GM12872 (cell line): ENCODE data around the gene EHF.

ENCODE experiments used
- TF ChIP-seq, protein P1 (sequence below): IDR thresholded peaks from 3 replicates; pipeline ENCODE4 v1.5.1; 2011; ENCODE audit warnings: low read depth, mild to moderate bottlenecking, low read length, moderate library complexity; ENCODE audit not compliant: insufficient read depth

EHF gene

DNA sequence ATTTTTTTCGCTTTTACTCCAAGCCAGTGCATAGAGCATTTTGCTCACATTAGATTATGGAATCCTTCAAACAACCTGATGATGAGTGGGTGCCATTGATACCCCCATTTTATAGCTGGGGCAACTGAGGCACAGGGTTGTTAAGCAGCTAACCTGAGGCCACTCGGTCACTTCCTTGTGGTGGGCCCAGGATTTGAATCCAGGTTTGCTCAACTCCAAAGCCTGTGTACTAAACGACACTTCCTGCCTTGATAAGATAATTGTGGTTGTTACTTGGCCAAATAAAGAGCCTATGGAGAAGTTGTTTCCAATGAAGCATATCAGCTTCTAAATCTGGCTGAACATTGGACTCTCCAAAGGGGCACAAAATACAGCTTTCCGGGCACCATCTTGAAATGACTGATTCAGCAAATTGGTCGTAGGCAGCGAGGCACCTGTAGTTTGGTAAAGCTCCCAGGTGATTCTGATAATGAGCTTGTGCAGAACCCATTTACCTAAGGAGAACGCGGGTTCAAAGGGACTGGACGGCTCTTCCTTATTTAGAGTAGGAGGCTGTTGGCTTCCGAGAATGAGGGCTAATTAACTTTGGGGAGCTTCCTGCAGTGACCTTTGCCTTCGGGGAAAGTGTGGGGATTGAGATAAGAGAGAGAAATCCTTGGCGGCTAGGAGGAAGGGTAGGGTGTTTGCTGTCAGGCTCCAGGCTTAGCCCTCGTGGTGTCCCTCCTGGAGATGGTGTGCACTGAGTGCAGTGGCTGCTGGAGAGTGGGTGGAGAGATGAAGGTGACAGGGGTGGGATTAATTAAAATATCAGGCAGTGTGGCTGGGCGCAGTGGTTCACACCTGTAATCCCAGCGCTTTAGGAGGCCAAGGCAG lies 17.5 kb upstream of the EHF start:
- TF ChIP-seq, protein P1, sequence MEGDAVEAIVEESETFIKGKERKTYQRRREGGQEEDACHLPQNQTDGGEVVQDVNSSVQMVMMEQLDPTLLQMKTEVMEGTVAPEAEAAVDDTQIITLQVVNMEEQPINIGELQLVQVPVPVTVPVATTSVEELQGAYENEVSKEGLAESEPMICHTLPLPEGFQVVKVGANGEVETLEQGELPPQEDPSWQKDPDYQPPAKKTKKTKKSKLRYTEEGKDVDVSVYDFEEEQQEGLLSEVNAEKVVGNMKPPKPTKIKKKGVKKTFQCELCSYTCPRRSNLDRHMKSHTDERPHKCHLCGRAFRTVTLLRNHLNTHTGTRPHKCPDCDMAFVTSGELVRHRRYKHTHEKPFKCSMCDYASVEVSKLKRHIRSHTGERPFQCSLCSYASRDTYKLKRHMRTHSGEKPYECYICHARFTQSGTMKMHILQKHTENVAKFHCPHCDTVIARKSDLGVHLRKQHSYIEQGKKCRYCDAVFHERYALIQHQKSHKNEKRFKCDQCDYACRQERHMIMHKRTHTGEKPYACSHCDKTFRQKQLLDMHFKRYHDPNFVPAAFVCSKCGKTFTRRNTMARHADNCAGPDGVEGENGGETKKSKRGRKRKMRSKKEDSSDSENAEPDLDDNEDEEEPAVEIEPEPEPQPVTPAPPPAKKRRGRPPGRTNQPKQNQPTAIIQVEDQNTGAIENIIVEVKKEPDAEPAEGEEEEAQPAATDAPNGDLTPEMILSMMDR, result no peak

DNA sequence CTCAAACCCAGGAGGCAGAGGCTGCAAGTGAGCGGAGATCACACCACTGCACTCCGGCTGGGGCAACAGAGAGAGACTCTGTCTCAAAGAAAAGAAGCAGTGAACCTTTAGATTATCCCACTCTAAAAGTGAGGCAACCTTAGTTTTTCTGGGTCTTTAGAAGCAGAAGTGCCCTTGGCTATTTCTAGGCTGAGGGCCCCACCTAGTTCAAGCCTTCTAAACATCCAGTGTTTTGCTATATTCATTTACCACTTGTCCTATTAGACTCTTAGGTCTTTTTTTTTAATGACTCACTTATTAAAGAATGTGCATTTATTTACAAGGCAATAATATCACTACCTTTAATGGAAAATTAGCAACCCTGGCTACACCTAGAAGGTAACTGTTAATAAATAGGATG lies 16.7 kb upstream of the EHF start:
- TF ChIP-seq, protein P1, result no peak

DNA sequence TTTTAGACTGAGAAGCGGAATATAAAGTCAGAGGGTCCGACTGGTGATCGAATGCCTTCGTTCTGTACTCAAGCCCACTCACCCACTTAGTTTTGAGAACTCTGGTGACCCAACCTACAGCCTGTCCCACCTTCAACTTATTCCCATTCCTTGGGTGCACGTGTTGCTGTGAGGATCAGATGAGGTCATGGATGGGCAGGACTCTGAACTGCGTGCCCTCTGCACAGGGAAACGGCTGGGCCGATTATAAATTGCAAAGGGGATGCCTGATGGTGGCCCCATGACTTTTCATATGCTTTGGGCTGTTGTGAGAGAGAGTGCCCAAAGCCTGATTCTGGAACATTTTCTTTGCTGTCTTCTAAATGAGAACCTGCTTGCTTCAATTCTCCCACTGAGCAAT lies 16.0 kb upstream of the EHF start:
- TF ChIP-seq, protein P1, result no peak

DNA sequence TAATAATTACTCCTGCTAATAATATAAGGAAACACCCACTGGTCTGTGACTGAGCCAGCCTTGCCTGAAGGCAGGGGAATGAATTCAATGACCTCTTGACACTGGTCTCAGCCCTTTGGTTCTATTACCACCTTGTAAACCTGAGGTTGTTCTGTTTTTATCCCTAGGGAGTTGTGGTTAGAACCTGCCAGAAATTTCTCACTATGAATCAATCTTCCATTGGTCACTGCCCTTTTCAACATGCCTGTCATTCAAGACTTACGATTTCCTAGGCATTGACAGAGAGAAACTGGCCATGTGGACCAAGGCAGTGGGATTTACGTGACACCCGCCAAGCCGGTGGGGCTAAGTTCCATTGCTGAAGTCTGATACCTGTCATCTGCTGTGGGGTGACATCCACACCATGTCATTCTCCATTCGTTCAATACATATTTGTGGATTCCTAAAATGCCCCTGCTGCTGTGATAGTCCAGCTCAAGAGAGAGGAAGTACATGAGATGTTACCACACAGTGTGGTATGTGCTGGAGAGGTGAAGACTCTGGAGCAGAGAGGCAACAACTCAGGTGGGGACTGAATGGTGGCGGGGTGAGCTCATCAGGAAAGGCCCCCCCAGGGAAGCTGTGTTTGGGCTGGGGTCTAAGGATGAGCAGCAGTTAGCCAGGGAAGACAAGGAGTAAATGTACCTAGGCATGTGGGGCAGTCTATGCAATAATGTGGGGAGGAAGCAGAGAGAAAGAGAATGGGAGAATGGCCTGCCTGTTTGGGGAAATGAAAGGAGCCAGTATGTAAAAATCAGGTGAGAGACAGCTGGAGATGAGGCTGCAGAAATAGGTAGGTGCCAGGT lies 15.2 kb upstream of the EHF start:
- TF ChIP-seq, protein P1, result no peak

DNA sequence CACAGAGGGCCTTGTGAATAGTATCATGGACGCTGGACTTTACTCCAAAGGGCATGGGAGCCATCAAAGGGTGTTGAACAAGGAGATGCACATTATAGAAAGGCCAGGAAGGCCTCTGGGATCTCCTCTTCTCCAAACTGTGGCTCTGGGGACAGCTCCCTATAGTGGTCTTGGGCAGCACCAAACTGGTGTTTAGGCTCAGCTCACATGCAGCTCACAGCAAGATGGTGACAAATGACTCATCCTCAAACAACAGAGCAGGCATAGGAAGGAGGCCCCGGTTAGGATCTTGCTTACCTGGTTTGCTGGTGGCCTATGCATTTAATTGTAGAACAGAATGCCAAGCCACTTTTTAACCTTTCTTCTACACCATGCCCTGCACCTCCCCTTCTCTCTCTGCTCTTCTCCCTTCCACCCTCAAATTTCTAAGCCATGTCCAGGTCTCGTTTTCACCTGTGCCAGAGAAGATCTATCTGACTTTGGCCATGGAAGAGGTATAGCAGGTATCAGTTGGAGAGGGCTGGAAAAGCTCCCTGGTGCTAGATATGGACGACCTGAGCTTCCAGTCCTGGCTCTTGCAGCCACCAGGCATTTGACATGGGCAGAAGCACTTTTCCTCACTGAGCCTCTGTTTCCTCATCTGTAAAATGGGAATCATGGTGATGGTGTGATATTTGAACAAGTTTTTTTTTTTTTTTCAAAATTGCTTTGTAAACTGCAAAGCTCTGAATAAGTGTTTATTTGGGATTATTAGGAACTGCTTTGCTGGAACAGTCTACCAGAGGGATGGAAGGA lies 14.4 kb upstream of the EHF start:
- TF ChIP-seq, protein P1, result no peak

DNA sequence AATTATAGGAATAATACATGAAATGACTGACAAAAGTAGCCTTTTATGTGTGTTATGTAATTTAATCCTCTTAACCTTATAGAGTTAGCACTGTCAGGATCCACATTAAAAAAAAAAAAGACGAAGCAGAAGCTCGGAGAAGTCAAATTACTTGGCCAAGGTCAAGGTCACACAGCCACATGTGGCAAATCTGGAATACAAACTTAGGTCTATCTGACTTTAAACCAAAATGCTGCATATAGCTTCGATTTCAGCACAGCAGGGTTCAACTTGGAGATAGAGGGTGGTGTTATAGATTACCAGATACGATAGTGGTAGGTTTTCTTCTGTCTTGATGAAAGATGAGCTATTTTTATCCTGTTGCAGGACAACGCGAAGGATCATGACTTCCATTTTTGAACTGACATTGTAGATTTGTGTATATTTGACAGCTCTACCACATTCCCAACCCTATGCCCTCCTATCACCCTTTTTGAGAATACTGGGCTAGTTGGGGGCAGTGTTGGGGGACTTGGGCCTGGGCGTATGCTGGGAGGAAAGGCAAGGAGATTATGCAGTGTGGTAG lies 11.6 kb upstream of the EHF start:
- TF ChIP-seq, protein P1, result no peak
